NCI-H748 (cell line): ENCODE data around the gene N4BP3.
A peak's percentile ranks its signal among the peaks of the same experiment; 100 is the strongest.

ENCODE experiments used
- DNase-seq: peaks from one replicate; lab custom pipeline; 2025; ENCODE audit not compliant: unreplicated experiment; lab: John Stamatoyannopoulos, UW

N4BP3 gene

DNA sequence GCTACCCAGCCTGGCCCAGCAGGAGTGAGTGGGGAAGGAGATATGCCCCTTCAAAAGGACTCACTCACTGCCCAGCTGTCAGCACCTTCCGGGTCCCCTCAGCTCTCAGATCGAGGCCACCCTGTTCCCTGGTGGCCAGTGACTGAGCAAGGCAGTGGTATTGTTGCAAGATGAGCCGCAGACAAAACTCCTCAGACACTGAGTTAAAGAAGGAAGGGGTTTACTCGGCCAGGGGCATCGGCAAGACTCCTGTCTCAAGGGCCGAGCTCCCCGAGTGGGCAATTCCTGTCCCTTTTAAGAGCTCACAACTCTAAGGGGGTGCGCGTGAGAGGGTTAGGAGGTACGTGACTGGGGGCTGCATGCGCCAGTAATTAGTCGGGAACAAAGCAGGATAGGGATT, 9.7 kb upstream of the N4BP3 start:
- no peak for DNase-seq

DNA sequence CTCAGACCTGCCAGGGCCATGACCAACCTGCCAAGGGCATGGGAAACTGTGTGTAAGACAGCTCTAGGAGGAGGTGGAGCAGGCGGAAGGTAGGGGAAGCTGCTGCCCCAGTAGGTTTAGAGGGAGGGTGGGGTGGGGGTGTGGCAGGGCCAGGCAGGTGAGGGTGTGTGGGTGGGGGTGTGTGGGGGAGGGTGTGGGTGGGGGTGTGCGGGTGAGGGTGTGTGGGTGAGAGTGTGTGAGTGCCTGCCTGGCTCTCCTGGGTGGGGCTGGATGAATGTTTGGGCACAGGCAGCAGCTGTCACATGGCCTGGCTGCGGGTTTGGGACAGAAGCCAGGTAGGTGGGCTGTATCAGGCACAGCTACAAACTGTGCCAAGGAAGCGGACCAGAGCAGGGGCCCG, 8.8 kb upstream of the N4BP3 start:
- no peak for DNase-seq

DNA sequence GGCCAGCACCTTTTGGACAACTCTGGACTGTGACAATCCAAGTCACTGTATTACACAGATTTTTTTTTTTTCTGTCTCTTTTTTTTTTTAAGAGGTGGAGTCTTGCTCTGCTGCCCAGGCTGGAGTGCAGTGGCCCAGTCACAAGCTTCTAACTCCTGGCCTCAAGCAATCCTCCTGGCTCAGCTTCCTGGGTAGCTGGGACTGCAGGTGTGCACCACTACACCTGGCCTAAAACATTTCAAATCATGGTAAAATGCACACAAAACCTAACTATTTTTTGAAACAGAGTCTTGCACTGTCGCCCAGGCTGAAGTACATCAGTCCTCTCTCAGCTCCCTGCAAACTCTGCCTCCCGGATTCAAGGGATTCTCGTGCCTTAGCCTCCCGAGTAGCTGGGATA, 7.2 kb upstream of the N4BP3 start:
- DNase-seq: no peak

DNA sequence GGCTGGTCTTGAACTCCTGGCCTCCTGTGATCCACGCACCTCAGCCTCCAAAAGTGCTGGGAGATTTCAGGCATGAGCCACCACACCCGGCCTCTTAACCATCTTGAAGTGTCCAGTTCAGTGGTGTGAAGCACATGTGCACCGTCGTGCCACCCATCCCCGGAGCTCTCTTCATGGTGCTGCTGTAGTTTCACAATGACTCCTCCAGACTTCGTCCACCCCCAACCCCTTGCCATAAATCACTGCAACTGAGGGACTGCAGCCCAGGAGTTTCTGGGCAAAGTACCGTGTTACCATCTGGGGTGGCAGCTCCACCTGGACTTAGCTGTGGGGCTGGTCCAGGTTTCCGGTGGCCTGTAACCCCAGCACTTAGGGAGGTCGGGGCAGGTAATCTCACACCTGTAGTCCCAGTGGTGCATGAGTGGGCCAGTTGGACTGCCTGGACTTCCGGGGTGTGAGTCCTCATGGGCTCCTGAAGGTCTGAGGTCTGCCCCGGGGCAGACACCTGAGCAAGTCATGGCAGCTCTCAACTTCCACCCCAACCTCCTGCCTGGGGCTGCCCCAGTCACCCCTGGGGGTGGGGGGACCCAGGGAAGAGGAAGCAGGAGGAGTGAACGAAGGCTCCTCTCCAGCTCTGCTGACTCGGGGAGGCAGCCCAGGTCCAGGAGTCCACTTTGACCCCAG, 6.6 kb upstream of the N4BP3 start:
- DNase-seq: no peak

DNA sequence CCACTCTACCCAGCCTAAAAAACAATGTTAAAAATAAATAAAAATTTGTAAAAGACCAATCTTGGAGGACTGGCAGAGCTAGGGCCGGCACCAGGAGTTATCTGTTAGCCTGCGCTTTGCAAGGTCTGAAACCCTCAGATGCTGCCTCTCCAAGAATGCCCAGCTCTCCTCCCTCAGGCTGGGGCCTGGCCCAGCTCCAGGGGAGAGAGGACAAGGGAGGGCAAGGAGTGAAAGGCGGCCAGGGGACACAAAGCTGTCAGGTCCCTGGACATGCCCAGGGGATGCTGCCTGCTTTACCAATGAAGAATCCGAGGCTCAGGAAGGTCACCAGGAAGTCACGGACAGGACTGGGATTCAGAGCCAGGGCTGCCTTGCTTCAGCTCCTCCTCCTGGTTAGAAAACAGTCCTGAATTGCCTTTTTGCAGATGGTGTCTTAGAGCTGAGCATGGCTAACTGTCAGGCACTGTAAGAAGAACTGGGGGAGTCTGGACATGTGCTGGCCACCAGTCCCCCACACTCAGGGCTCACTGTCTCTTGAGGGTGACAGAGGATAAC, 5.5 kb upstream of the N4BP3 start:
- DNase-seq: no peak

DNA sequence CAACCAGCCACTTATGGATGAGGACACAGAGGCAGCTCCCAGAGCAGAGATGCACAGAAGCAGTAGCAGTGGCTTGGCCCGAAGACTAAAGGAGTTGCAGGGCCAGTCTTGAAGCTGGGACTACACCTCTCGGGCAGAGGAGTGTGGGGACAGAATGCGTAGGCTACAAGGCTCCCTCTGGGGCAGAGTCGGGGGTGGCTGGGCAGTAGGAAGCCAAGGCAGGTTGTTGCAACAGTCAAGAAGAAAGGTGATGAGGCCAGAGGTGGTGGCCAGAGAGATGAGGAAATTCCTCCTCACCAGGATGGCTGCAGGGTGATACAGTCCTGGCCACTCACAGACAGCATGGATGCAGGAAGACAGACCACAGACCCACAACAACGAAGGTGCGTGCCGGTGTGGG, 4.9 kb upstream of the N4BP3 start:
- DNase-seq: no peak

DNA sequence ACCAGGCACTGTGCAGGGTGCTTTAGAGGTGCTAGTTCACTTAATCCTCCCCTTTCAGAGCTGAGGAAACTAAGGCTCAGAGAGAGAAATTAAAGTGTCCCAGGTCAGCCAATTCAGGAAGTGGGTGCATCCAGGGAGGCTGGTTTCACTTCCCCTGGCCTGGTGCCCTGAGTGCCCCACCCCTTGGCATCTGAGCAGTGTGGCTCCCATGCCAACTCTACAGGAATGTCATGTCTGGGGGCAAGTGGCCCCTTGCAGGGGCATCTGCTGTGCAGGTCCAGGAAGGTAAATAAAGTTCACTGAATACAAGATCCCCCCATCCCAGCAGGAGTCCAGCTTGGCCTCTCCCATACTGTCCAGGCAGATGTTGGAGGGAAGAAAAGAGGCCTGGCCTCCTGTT, 4.4 kb upstream of the N4BP3 start:
- no peak for DNase-seq

DNA sequence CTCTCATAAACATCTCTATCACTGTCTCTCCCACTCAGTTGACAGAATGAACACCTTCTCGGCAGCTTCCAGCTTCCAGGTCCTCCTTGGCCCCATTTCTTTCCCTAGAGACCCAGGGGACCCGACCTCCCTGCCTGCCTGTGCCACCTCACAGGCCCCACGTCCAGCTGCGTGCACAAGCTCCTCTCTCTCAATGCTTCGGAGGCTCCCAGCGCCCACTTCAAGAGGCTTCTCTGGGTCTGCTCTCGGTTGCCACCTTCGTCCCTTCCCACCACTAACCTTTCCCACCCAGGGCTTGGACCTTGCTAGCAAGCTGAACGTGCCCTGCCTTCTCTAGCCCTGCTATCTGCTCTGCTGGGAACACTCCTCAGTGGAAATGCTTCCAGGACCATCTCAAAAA, 2.8 kb upstream of the N4BP3 start:
- DNase-seq: no peak

DNA sequence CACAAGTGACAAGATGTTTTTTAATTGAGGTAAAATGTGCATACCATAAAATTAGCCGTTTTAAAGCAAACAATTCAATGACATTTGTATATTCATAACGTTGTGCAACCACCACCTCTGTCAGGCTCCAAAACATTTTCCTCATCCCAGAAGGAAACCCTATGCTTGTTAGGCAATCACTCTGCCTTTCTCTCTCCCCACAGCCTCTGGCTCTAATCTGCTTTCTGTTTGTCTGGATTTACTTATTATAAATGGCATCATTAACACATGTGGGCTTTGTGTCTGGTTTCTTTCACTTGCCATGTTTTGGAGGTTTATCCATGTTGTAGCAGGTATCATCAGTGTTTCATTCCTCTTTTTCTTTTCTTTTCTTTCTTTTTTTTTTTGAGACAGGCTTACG, 1.4 kb upstream of the N4BP3 start:
- no peak for DNase-seq

DNA sequence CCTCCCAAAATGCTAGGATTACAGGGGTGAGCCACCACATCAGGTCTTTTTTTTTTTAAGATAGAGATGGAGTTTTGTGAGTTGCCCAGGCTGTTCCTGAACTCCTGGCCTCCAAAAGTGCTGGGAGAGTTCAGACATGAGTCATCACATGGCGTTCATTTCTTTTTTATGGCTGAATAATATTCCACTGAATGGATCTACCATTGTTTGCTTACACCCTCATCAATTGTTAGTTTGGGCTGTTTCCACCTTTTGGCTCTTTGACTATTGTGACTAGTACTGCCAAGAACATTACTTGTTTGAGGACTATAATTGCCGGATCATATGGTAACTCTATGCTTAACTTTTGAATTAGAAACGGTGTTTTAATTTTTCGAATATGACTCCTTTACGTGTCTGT, 787 bp upstream of the N4BP3 start:
- no peak for DNase-seq

DNA sequence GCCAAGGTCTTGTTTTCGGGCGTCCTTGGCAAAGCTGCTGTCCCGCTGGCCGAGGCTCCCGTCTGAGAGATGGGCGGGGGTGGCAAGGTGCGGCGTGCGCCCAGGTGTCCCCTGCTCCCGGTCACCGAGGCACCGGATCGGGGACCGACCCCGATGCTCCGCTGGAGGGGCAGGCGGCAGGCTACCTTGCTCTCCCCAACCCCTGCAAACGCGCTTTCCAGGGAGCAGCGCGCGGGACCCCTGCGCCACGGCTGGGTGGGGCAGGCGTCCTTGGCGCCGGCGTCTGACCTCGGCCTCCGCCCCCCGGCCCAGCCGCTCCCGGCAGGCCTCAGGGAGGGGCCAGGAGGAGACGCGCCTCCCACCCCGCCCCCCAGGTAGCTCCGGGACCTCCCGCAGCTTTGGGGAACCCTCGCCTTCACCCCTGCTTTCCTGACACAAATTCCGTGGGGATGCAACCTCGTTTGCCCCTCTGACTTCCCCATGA, 551 bp downstream of the N4BP3 start:
- peak; percentile 49 for DNase-seq

DNA sequence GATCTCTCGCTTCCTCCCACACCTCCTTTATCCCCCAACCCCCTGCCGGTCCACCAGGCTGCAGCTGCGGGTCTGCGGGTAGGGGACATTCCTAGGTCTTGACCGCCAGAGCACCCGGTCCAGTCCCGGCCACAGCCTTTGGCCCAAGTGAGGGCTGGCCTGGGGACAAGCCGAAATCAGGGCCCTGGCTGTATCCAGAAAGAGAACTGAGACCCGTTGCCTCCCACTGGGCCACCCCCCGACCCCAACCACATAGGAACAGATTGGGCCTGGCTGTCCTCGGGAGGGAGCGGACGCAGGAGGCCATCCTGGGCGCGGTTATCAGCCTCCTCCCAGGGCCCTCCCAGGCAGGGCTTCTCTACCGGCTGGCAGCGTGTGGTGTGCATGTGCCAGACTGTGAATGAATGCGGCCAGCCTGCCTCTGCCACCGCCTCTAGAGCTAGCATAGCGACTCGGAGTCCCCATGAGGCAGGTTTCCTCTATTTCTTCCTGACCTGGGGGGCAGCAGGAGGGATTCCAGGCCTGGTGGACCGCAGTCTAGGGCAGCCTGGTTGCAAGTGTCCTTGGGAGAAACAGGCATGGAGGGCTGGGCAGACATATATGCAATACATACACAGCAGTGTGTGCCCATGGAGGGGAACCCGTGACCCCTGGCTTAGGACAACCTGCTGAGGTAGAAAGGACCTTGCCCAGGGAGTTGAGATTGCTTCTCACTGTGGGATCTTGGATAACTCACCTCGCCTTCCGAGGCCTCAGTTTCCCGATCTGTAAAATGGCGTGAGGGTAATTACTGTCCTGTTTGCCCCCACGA, 1.2 kb downstream of the N4BP3 start:
- peak; percentile 27 for DNase-seq

DNA sequence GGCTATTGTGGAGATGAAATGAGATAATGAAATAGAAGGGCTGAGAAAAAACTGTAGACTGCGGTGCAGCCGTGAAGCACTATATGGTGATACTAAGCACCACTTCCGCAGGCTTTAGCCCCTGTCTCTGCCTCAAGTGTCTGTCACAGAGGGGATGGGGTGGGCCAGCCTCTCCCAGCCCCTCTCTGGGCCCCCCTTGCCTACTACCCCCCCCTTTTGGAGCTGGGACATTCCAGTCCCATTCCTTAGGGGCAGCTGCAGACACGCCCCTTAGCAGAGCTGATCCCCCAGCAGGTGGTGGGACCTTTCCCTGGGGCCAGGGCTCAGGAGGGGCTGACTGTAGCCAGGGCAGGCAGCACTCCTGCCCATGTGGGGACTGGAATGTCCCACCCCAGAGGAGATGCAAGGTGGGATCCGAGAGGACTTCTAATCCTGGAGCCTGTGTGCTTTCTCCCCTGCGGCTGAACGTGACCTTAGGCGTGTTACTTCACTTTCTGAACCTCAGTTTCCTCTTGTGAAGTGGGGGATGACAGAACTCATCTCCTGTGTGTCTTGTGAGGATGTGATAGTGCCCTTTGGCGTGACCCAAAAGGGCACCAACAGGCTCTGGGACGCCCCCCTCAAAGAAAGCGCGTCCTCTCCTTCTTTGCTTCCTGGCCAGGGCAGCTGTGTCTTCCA, 1.9 kb downstream of the N4BP3 start:
- DNase-seq: no peak

DNA sequence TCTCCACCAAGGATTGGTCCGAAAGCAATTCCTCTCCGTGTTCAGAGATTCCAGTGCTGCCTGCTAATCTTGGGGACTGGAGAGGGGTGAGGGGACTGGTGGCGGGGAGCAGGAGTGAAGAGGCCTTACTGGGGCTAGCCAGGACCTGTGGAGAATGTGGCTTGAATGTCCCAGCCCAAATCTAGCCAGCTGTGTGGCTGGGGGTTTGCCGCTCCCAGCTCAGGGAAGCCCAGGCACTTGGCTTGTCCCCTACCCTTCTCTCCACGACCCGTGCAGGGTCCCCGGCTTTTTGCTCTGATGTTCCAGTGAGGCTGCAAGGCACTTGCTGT, 2.4 kb downstream of the N4BP3 start:
- no peak for DNase-seq

DNA sequence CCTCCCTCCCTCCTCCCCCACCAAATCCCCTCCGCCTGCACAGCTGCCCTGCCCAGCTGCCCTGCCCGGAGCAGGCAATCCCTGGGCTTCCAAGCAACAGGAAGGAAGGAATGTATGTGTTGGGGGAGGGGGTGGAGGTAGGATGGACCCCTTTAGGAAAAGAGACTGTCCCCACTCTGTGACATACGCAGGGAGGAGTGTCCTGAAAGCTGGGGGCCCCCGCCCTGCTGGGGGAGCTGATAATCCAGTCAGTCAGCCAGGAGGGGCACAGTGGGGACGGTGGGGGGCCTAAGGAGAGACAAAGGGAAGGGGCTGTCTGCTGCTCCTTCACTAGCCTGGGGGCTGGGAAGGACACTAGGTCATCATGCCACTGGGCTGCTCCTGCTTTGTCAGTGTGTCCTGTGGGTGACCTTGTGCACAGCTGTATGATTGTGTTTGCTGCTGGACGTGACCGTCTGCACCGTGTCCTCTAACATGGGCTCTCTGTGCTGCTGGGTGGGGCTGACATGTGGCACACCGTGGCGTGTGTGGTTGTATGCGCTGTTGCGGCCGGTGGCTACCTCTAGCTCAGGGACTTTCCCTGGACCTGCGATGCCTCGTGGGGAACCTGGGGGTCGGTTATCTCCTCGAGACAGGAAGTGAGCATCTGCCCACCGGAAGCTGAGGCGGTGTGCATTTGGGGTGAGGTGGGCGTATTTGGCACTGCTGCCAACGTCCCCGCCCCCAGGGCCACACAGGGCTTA, 3.0 kb downstream of the N4BP3 start:
- no peak for DNase-seq

DNA sequence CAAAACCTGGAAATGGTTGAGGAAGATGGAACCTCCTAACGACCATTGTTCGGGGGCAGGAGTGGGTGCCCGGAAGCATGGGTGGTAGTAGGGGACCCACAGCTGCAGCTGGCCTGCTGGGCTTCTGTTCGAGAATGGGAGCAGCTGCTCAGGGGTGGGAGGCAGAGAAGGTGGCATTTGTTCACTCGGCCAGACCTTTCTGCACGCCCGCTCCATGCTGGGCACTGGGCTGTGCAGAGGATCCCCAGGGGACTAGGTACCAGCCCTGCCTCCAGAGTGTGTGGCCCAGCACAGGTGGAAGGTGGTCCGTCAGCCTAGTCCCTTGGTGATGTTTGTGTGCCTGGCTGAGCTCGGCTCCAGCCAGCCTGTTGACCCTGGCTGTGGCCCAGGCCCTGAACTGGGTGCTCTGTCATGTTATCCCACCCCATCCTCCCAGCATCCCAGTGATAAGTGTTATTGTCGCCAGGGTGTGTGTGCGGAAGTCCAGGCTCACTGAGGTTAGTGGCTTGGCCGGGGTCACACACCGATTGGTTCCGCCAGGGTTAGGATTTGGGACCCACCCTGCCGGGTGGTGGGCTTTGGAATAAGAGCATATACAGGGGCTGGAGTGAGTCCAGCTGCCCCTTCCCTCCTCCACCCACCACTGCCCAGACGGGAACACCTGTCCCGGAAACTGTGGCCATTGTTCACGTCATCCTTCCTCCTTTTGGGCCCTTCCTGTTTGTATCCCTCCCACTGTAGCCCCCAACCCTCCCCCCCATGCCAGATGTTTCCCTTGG, 4.8 kb downstream of the N4BP3 start:
- no peak for DNase-seq

DNA sequence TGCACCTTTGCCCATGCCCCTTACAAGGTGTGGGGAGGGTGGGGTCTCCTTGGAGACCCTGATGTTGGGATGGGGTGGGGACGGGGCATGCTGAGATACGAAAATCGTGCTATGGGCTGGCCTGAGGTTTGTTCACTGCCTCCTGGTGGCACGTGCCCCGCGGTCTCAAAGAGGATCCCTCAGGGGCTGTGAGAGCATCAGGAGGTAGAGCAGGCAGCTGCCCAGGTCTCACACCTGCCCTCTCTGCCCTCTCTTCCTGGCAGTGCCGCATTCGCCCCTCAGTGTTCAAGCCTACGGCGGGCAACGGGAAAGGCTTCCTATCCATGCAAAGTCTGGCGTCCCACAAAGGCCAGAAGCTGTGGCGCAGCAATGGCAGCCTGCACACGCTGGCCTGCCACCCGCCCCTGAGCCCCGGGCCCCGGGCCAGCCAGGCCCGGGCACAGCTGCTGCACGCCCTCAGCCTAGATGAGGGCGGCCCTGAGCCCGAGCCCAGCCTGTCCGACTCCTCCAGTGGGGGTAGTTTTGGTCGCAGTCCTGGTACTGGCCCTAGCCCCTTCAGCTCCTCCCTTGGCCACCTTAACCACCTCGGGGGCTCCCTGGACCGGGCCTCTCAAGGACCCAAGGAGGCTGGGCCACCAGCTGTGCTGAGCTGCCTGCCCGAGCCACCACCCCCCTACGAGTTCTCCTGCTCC, 6.7 kb downstream of the N4BP3 start:
- DNase-seq: no peak

DNA sequence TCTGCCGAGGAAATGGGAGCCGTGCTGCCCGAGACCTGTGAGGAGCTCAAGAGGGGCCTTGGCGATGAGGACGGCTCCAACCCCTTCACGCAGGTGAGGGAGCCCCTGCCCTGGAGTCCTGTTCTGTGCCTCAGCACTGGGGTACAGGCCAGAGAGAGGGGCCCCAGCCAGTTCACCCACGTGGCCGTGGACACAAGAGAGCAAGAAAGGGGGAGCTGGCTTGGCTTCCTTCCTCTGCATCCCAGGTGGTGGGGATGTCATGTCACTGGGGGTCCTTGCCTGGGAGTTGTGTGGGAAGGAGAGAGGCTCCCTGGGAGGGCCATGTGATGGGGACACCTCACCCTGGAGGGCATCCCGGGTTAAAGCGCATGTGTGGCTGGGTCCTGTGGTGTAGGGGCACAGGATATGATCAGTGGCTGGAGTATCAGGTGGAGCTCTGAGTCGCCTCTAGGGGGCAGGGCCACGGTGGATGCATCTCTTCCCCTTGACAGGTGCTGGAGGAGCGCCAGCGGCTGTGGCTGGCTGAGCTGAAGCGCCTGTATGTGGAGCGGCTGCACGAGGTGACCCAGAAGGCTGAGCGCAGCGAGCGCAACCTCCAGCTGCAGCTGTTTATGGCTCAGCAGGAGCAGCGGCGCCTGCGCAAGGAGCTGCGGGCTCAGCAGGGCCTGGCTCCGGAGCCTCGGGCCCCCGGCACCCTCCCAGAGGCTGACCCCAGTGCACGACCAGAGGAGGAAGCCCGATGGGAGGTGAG, 7.5 kb downstream of the N4BP3 start:
- peak; percentile 81 for DNase-seq
